SU-DHL-6 (cell line): Measurements from ENCODE around the gene NLGN2.

ENCODE experiments used
- CTCF ChIP-seq: fragments of 200-600 bp; sonication (generic); IDR thresholded peaks from one replicate; pipeline ENCODE4 v1.5.1; 2017; ENCODE audit warnings: antibody characterized with exemption, mild to moderate bottlenecking, low read length, moderate library complexity; ENCODE audit not compliant: insufficient read depth, poor library complexity, severe bottlenecking
- EZH2phosphoT487 ChIP-seq: fragments of 200-600 bp; sonication (generic), shearing (Covaris generic); conservative IDR thresholded peaks from 2 replicates; pipeline ENCODE4 v1.6.1; 2018; ENCODE audit warnings: mild to moderate bottlenecking, antibody characterized with exemption, low read length, moderate library complexity, mixed read lengths

- TF ChIP-seq CTCF (no peak), EZH2phosphoT487 (no peak)
These were observed 37.3 kb downstream of the NLGN2 start, which contains the start of gene CHRNB1 for GRCh38 chr17:7444682-7445618.
